Fibroblast of skin of abdomen (primary cell): ENCODE measurements around the gene THAP12.
"Not testable (repeated sequence)": the region's sequence is repeated elsewhere in the genome, so short reads cannot be mapped to it uniquely, and the experiment has no call there.

Source experiments
- DNase-seq: peaks from one replicate; pipeline ENCODE4 v3.0.0-alpha.2; 2013

Gene THAP12

GRCh38 chr11:76323804-76324203, 57.1 kb downstream of the THAP12 start:
- DNase-seq: no peak

GRCh38 chr11:76323375-76323774, 57.6 kb downstream of the THAP12 start:
- not testable (repeated sequence) for DNase-seq

- no peak for DNase-seq
Observed at GRCh38 chr11:76322942-76323341, 58.0 kb downstream of the THAP12 start.

- no peak for DNase-seq
Observed at GRCh38 chr11:76322540-76322939, 58.4 kb downstream of the THAP12 start.

- DNase-seq: no peak
Observed at GRCh38 chr11:76321820-76322524, 59.0 kb downstream of the THAP12 start.

- no peak for DNase-seq
Observed at GRCh38 chr11:76321340-76321739, 59.6 kb downstream of the THAP12 start.

- no peak for DNase-seq
Observed at GRCh38 chr11:76320929-76321328, 60.0 kb downstream of the THAP12 start.

- DNase-seq: not testable (repeated sequence)
Observed at GRCh38 chr11:76319798-76320197, 61.1 kb downstream of the THAP12 start.

GRCh38 chr11:76318744-76319384, 62.1 kb downstream of the THAP12 start:
- DNase-seq: peak; percentile 56

- no peak for DNase-seq
Observed at GRCh38 chr11:76317296-76317695, 63.6 kb downstream of the THAP12 start.

- DNase-seq: no peak
Observed at GRCh38 chr11:76316726-76317125, 64.2 kb downstream of the THAP12 start.

- DNase-seq: no peak
Observed at GRCh38 chr11:76315182-76315853, 65.6 kb downstream of the THAP12 start.

GRCh38 chr11:76314741-76315090, 66.2 kb downstream of the THAP12 start:
- peak; percentile 60 for DNase-seq

- DNase-seq: peak; percentile 52
Observed at GRCh38 chr11:76313913-76314740, 66.8 kb downstream of the THAP12 start.

- DNase-seq: no peak
Observed at GRCh38 chr11:76313271-76313670, 67.7 kb downstream of the THAP12 start.

- no peak for DNase-seq
Observed at GRCh38 chr11:76310832-76311595, 69.9 kb downstream of the THAP12 start.

GRCh38 chr11:76307978-76308747, 72.8 kb downstream of the THAP12 start:
- DNase-seq: no peak

GRCh38 chr11:76307396-76307795, 73.5 kb downstream of the THAP12 start:
- DNase-seq: no peak

GRCh38 chr11:76303399-76303798, 77.5 kb downstream of the THAP12 start:
- no peak for DNase-seq

GRCh38 chr11:76302996-76303395, 77.9 kb downstream of the THAP12 start:
- DNase-seq: peak; percentile 32
